GM23338 (cell line): ENCODE results near the gene APCDD1L. TPM values are rescaled to one million over a fixed set of nuclear protein-coding genes. Genes with fewer than 3 reads are reported as not detected.

Experiments used
- ATAC-seq: fragments of 200-7000 bp; cut with Tn5 transposase; 3 replicates; pipeline ENCODE4 v1.9.1; 2020
- DNase-seq: peaks from one replicate; pipeline ENCODE4 v3.0.0-alpha.2; 2015; ENCODE audit warnings: low spot score
- H2AFZ ChIP-seq: fragments of 200-600 bp; sonication (generic); 2 replicates; pipeline ENCODE4 v1.8.0; 2016; ENCODE audit warnings: antibody characterized with exemption, mild to moderate bottlenecking, moderate library complexity
- H3F3A ChIP-seq: fragments of 200-600 bp; sonication (generic); replicated peaks from 2 replicates; pipeline ENCODE4 v1.8.0; 2017; ENCODE audit warnings: antibody characterized with exemption, mixed run types, low read depth
- H3K27ac ChIP-seq: fragments of 200-600 bp; sonication (generic); 2 replicates; pipeline ENCODE4 v1.6.1; 2016; ENCODE audit warnings: low read depth
- H3K27me3 ChIP-seq: fragments of 200-600 bp; sonication (generic); 2 replicates; pipeline ENCODE4 v1.8.0; 2016; ENCODE audit warnings: mild to moderate bottlenecking, mixed run types, moderate library complexity; ENCODE audit not compliant: insufficient read depth
- H3K36me3 ChIP-seq: fragments of 200-600 bp; sonication (generic); 2 replicates; pipeline ENCODE4 v1.8.0; 2016; ENCODE audit warnings: mild to moderate bottlenecking; ENCODE audit not compliant: insufficient read depth
- H3K4me1 ChIP-seq: fragments of 200-600 bp; sonication (generic); 2 replicates; pipeline ENCODE4 v1.8.0; 2016; ENCODE audit warnings: mild to moderate bottlenecking, moderate library complexity; ENCODE audit not compliant: insufficient read depth
- H3K4me2 ChIP-seq: fragments of 200-600 bp; sonication (generic); 2 replicates; pipeline ENCODE4 v1.7.1; 2017; ENCODE audit warnings: mixed run types
- H3K4me3 ChIP-seq: fragments of 200-600 bp; sonication (generic); 2 replicates; pipeline ENCODE4 v1.6.1; 2016; ENCODE audit warnings: mixed run types
- H3K79me2 ChIP-seq: fragments of 200-600 bp; sonication (generic); replicated peaks from 2 replicates; pipeline ENCODE4 v1.8.0; 2017; ENCODE audit warnings: mild to moderate bottlenecking; ENCODE audit not compliant: insufficient read depth
- H3K9me2 ChIP-seq: fragments of 200-600 bp; sonication (generic); 2 replicates; pipeline ENCODE4 v1.8.0; 2017; ENCODE audit not compliant: insufficient read depth
- H4K20me1 ChIP-seq: fragments of 200-600 bp; sonication (generic); replicated peaks from 2 replicates; pipeline ENCODE4 v1.8.0; 2017; ENCODE audit warnings: mild to moderate bottlenecking; ENCODE audit not compliant: insufficient read depth
- H3K27ac Mint-ChIP-seq: 2 replicates; pipeline ENCODE4 v1.8.0; 2020; ENCODE audit warnings: inconsistent platforms, mild to moderate bottlenecking, moderate library complexity, mixed read lengths
- H3K27me3 Mint-ChIP-seq: 3 replicates; pipeline ENCODE4 v1.8.0; 2022; ENCODE audit warnings: low read depth, mild to moderate bottlenecking, moderate library complexity, mixed read lengths, inconsistent platforms; ENCODE audit not compliant: insufficient read depth, poor library complexity
- H3K36me3 Mint-ChIP-seq: 3 replicates; pipeline ENCODE4 v1.8.0; 2021; ENCODE audit warnings: low read depth, mild to moderate bottlenecking, inconsistent platforms, moderate library complexity, mixed read lengths
- H3K4me1 Mint-ChIP-seq: 3 replicates; pipeline ENCODE4 v1.8.0; 2020; ENCODE audit warnings: mild to moderate bottlenecking, inconsistent platforms, mixed read lengths
- H3K4me3 Mint-ChIP-seq: 3 replicates; pipeline ENCODE4 v1.8.0; 2021; ENCODE audit warnings: moderate library complexity, mild to moderate bottlenecking, inconsistent platforms, mixed read lengths
- H3K9me3 Mint-ChIP-seq: 3 replicates; pipeline ENCODE4 v1.8.0; 2020; ENCODE audit warnings: moderate library complexity, mild to moderate bottlenecking, inconsistent platforms, mixed read lengths
- CREB1 ChIP-seq: fragments of 250-450 bp; sonication (Bioruptor Pico); IDR thresholded peaks from 2 replicates; pipeline ENCODE4 v1.5.0; 2020; ENCODE audit warnings: low read depth, mild to moderate bottlenecking, moderate library complexity
- CTCF ChIP-seq, 2 experiments: fragments of 200-600 bp in 1 of 2; sonication (generic) in 1 of 2; conservative IDR thresholded peaks; 2 replicates each; pipeline versions ENCODE4 v1.5.1 to v1.6.1; 2016 to 2017; ENCODE audit warnings: antibody characterized with exemption in 2 of 2, low read depth in 2 of 2, mild to moderate bottlenecking in 2 of 2, moderate library complexity in 1 of 2
- ETS1 ChIP-seq: IDR thresholded peaks from 2 replicates; pipeline ENCODE4 v1.6.1; 2016; ENCODE audit warnings: antibody characterized with exemption
- EZH2 ChIP-seq: fragments of 200-600 bp; sonication (generic); IDR thresholded peaks from one replicate; pipeline ENCODE4 v1.8.0; 2017; ENCODE audit warnings: antibody characterized with exemption, mild to moderate bottlenecking, low read depth; ENCODE audit not compliant: unreplicated experiment
- EZH2phosphoT487 ChIP-seq: fragments of 200-600 bp; sonication (generic); IDR thresholded peaks from one replicate; pipeline ENCODE4 v1.8.1; 2018; ENCODE audit warnings: antibody characterized with exemption; ENCODE audit not compliant: unreplicated experiment
- JUNB ChIP-seq: IDR thresholded peaks from one replicate; pipeline ENCODE4 v1.6.1; 2016; ENCODE audit warnings: antibody characterized with exemption; ENCODE audit not compliant: unreplicated experiment
- NANOG ChIP-seq: IDR thresholded peaks from 2 replicates; pipeline ENCODE4 v1.6.1; 2016; ENCODE audit warnings: antibody characterized with exemption, borderline replicate concordance
- POLR2AphosphoS5 ChIP-seq: IDR thresholded peaks from 2 replicates; pipeline ENCODE4 v1.6.1; 2016; ENCODE audit warnings: antibody characterized with exemption, low read depth
- REST ChIP-seq: IDR thresholded peaks from one replicate; pipeline ENCODE4 v1.6.1; 2018; ENCODE audit warnings: antibody characterized with exemption; ENCODE audit not compliant: unreplicated experiment
- STAT1 ChIP-seq: IDR thresholded peaks from one replicate; pipeline ENCODE4 v1.6.1; 2016; ENCODE audit warnings: antibody characterized with exemption; ENCODE audit not compliant: unreplicated experiment
- ZNF114 ChIP-seq: fragments of 250-450 bp; sonication (Bioruptor Pico); IDR thresholded peaks from 2 replicates; pipeline ENCODE4 v1.5.0; 2020; ENCODE audit warnings: mild to moderate bottlenecking, moderate library complexity
- ZNF331 ChIP-seq: fragments of 250-450 bp; sonication (Bioruptor Pico); IDR thresholded peaks from 2 replicates; pipeline ENCODE4 v1.5.0; 2020; ENCODE audit warnings: low read depth, mild to moderate bottlenecking, moderate library complexity
- ZNF462 ChIP-seq: fragments of 250-450 bp; sonication (Bioruptor Pico); IDR thresholded peaks from 2 replicates; pipeline ENCODE4 v1.5.0; 2020; ENCODE audit warnings: mild to moderate bottlenecking, moderate library complexity
- polyA plus RNA-seq: library from polyadenylated mRNA; unstranded; fragments of >200 nt; fragmentation: Nextera tagmentation; extraction: Ambion mirVana; gene quantifications from 2 replicates; pipeline ENCODE4 v1.2.1, GENCODE V29; 2016
- total RNA-seq: library from RNA; depleted of rRNA; stranded (reverse); fragments of >200 nt; shearing (Covaris generic); gene quantifications from 2 replicates; pipeline ENCODE4 v1.2.3, GENCODE V29; 2014

Gene APCDD1L
- total and polyA plus RNA-seq, 2 experiments from 2014 or later: 1.8 to 4.6 TPM

- Histone ChIP-seq H3K36me3 (no peaks in the 10 kb centered on the region), H4K20me1 (no peaks in the 10 kb centered on the region), H3K79me2 (no peaks in the 10 kb centered on the region), H3K4me3 (no peak overlapping the region), H3F3A (no peaks in the 10 kb centered on the region), H3K27me3 (no peaks in the 10 kb centered on the region), H3K4me1 (no peaks in the 10 kb centered on the region), H3K27ac (no peak overlapping the region), H3K9me2 (no peaks in the 10 kb centered on the region), H2AFZ (no peak overlapping the region), H3K4me2 (no peak overlapping the region)
- no peak for ATAC-seq
- peaks cover 4% of the 10 kb centered on the region; the same call in 2 of the 3 replicates for H3K9me3 Mint-ChIP-seq
- H3K4me1 Mint-ChIP-seq: peaks cover 7% of the 10 kb centered on the region
- no peaks in the 10 kb centered on the region; the same call in 2 of the 3 replicates for H3K36me3 Mint-ChIP-seq
- H3K27ac Mint-ChIP-seq: no peak overlapping the region
- DNase-seq: no peak
- H3K4me3 Mint-ChIP-seq: no peak overlapping the region
- TF ChIP-seq POLR2AphosphoS5: no peak
- TF ChIP-seq NANOG: no peak
- no peak for TF ChIP-seq ZNF462 (CRISPR knock-in tag)
- TF ChIP-seq CTCF (conservative IDR thresholded peaks at IDR 0.05; ENCODE audit: low read depth in 2 of 2): no peak
- no peak for TF ChIP-seq REST
- TF ChIP-seq ZNF114: no peak
- TF ChIP-seq ETS1: no peak
- no peak for TF ChIP-seq ZNF331
- TF ChIP-seq JUNB: no peak
- no peak for TF ChIP-seq CREB1 (CRISPR knock-in tag)
- no peak for TF ChIP-seq EZH2phosphoT487
- TF ChIP-seq STAT1: no peak
- TF ChIP-seq EZH2: no peak
- H3K27me3 Mint-ChIP-seq: peaks cover 9% of the 10 kb centered on the region
Measured at GRCh38 chr20:58552366-58552934, 37.3 kb upstream of the APCDD1L start.
